Neuronal stem cell (in vitro differentiated cells): ENCODE results near the gene SIRPB1. TPM values are rescaled to one million over a fixed set of nuclear protein-coding genes. Genes with fewer than 3 reads are reported as not detected.
"Not testable (repeated sequence)": the region's sequence is repeated elsewhere in the genome, so short reads cannot be mapped to it uniquely, and the experiment has no call there.

Source experiments
- DNase-seq: peaks from one replicate; pipeline ENCODE4 v3.0.0-alpha.2; 2013; ENCODE audit warnings: low spot score
- H2AFZ ChIP-seq: one replicate; pipeline ENCODE4 v1.6.1; 2013; ENCODE audit warnings: mild to moderate bottlenecking, low read length, inconsistent platforms
- H2AK5ac ChIP-seq: 2 replicates; pipeline ENCODE4 v1.6.1; 2013; ENCODE audit warnings: low read depth, mild to moderate bottlenecking, inconsistent platforms, low read length, moderate library complexity, mixed read lengths
- H2BK120ac ChIP-seq: 2 replicates; pipeline ENCODE4 v1.6.1; 2013; ENCODE audit warnings: low read depth, mild to moderate bottlenecking, inconsistent platforms, low read length, moderate library complexity, mixed read lengths
- H2BK12ac ChIP-seq: one replicate; pipeline ENCODE4 v1.6.1; 2013; ENCODE audit warnings: low read length, inconsistent platforms
- H2BK15ac ChIP-seq: 2 replicates; pipeline ENCODE4 v1.6.1; 2013; ENCODE audit warnings: mild to moderate bottlenecking, low read length, inconsistent platforms, mixed read lengths
- H2BK5ac ChIP-seq: one replicate; pipeline ENCODE4 v1.6.1; 2013; ENCODE audit warnings: inconsistent platforms, mild to moderate bottlenecking, low read length, moderate library complexity
- H3K14ac ChIP-seq: one replicate; pipeline ENCODE4 v1.6.1; 2013; ENCODE audit warnings: low read length, inconsistent platforms
- H3K18ac ChIP-seq: 2 replicates; pipeline ENCODE4 v1.6.1; 2013; ENCODE audit warnings: low read length, inconsistent platforms
- H3K23ac ChIP-seq: 2 replicates; pipeline ENCODE4 v1.6.1; 2013; ENCODE audit warnings: low read depth, mild to moderate bottlenecking, mixed read lengths, low read length, inconsistent platforms; ENCODE audit not compliant: poor library complexity
- H3K27ac ChIP-seq: replicated peaks from 3 replicates; pipeline ENCODE4 v1.5.1; 2013; ENCODE audit warnings: low read length, inconsistent platforms
- H3K27me3 ChIP-seq, 3 experiments: 2 replicates each; pipeline ENCODE4 v1.6.1; 2013; ENCODE audit warnings: low read length in 3 of 3, mild to moderate bottlenecking in 2 of 3, inconsistent platforms in 1 of 3, low read depth in 1 of 3, mixed read lengths in 1 of 3, moderate library complexity in 1 of 3; ENCODE audit not compliant: control insufficient read depth in 3 of 3, insufficient read depth in 3 of 3
- H3K36me3 ChIP-seq, 2 donors: replicated peaks in 1 of 2; 2 replicates each; pipeline ENCODE4 v1.6.1; 2013; ENCODE audit warnings: low read length in 2 of 2; ENCODE audit not compliant: control insufficient read depth in 2 of 2, insufficient read depth in 2 of 2
- H3K4ac ChIP-seq: 2 replicates; pipeline ENCODE4 v1.6.1; 2013; ENCODE audit warnings: inconsistent platforms, mild to moderate bottlenecking, low read length, moderate library complexity
- H3K4me1 ChIP-seq, 2 donors: 1 replicate in 1 of 2; 2 replicates in 1 of 2; pipeline ENCODE4 v1.6.1; 2013; ENCODE audit warnings: low read length in 2 of 2, low read depth in 1 of 2; ENCODE audit not compliant: control insufficient read depth in 2 of 2, insufficient read depth in 1 of 2
- H3K4me2 ChIP-seq: one replicate; pipeline ENCODE4 v1.6.1; 2013; ENCODE audit warnings: mild to moderate bottlenecking, low read length, inconsistent platforms; ENCODE audit not compliant: insufficient read depth, poor library complexity, severe bottlenecking
- H3K4me3 ChIP-seq, 2 donors: 2 replicates each; pipeline ENCODE4 v1.5.1; 2013; ENCODE audit warnings: low read length in 2 of 2, mild to moderate bottlenecking in 2 of 2, inconsistent platforms in 1 of 2, moderate library complexity in 1 of 2
- H3K79me1 ChIP-seq: one replicate; pipeline ENCODE4 v1.6.1; 2013; ENCODE audit warnings: low read depth, mild to moderate bottlenecking, inconsistent platforms, low read length, moderate library complexity
- H3K9ac ChIP-seq: one replicate; pipeline ENCODE4 v1.6.1; 2013; ENCODE audit warnings: mild to moderate bottlenecking, low read depth, low read length, inconsistent platforms; ENCODE audit not compliant: poor library complexity
- H3K9me3 ChIP-seq, 2 donors: replicated peaks in 1 of 2; 2 replicates each; pipeline versions ENCODE3 to v1.6.1; 2013; ENCODE audit warnings: low read length in 2 of 2, mild to moderate bottlenecking in 2 of 2, inconsistent platforms in 1 of 2, low read depth in 1 of 2, mixed read lengths in 1 of 2, moderate library complexity in 1 of 2; ENCODE audit not compliant: control insufficient read depth in 2 of 2, insufficient read depth in 1 of 2
- H4K8ac ChIP-seq: one replicate; pipeline ENCODE4 v1.6.1; 2013; ENCODE audit warnings: low read depth, mild to moderate bottlenecking, inconsistent platforms, low read length, moderate library complexity
- H4K91ac ChIP-seq: one replicate; pipeline ENCODE4 v1.6.1; 2013; ENCODE audit warnings: low read length, low read depth, mild to moderate bottlenecking, inconsistent platforms; ENCODE audit not compliant: poor library complexity
- WGBS, 2 donors: extraction: QIAGEN DNeasy Blood & Tissue Kit; methylation state at CpG; one replicate each; pipeline ENCODE4 v1.1.7; 2013; ENCODE audit warnings: missing lambda C conversion rate in 2 of 2, mixed read lengths in 1 of 2; ENCODE audit not compliant: insufficient read length in 2 of 2, insufficient replicate concordance in 1 of 2; ENCODE audit errors: extremely low coverage in 2 of 2; 5-methylcytosine and 5-hydroxymethylcytosine counted together
- small RNA-seq: library from polyadenylated mRNA; stranded (forward); fragments of <200 nt; extraction: miRNeasy Mini kit (QIAGEN cat#:217004); gene quantifications from one replicate; pipeline ENCODE3, GENCODE V24; 2013; ENCODE audit not compliant: insufficient read depth

The SIRPB1 gene

DNA sequence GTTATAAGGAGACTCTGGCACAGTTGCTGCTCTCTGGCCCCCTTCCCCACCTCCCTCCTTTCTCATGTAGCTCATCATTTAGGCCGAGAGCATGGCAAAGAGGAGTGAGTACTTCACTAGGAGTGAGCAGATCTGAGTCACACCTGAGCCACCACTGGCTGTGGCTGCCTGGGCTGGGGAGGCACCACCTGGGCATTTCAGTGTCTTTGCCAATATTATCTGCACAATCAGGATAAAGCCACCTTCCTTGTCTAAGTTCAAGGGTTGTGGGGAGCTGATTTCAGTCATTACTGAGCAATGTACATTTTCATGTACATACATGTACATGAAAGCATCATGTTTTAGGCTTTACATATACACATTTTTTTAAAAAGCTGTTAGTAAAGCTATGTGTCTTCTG is 43.8 kb downstream of the SIRPB1 start:
- H3K23ac ChIP-seq, H3K18ac ChIP-seq, H3K27ac ChIP-seq, H4K8ac ChIP-seq, DNase-seq, H2BK5ac ChIP-seq, H2BK12ac ChIP-seq, H2BK120ac ChIP-seq, H3K4ac ChIP-seq, H3K4me3 ChIP-seq, H3K4me2 ChIP-seq, H2BK15ac ChIP-seq, H2AFZ ChIP-seq, H3K36me3 ChIP-seq, H3K79me1 ChIP-seq, H3K9me3 ChIP-seq, H2AK5ac ChIP-seq, H4K91ac ChIP-seq, H3K4me1 ChIP-seq, H3K14ac ChIP-seq, H3K9ac ChIP-seq, H3K27me3 ChIP-seq: not testable (repeated sequence)
- WGBS, 2 donors: no CpG with 5 or more reads among the region's 1 CpG

DNA sequence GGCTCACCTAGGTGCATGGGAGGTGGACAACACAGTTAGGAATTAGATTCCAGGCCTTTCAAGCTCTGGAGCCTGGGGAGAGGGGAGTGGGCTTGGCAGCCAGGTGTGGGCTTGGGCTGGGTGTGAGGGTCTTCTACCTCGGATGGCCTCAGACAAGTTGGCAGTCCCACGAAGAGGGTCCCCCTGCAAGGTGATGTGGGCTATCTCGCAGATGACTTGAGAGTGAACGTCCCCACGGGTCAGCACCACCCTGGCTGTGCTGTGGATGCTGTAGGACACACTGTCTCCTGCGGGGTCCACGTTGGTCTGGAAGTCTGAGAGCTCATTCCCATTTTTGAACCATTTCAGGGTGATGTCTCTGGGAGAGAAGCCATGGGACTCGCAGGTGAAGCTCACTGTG is 48.2 kb downstream of the SIRPB1 start:
- not testable (repeated sequence) for H3K4me2 ChIP-seq, H3K4ac ChIP-seq, H2BK120ac ChIP-seq, H3K4me1 ChIP-seq, H2BK12ac ChIP-seq, H3K27me3 ChIP-seq, H3K36me3 ChIP-seq, H2BK15ac ChIP-seq, H3K4me3 ChIP-seq, H2BK5ac ChIP-seq, H3K79me1 ChIP-seq, H4K91ac ChIP-seq, H2AFZ ChIP-seq, H3K18ac ChIP-seq, DNase-seq, H2AK5ac ChIP-seq, H3K14ac ChIP-seq, H3K9ac ChIP-seq, H3K27ac ChIP-seq, H4K8ac ChIP-seq, H3K9me3 ChIP-seq, H3K23ac ChIP-seq
- no CpG with 5 or more reads among the region's 8 CpGs for WGBS, 2 donors

Small RNA genes within 50 kb of the gene (small RNA-seq; reads per million reads assigned to genes)
- gene RN7SL561P: not detected
